ENCODE data around the gene TFF1.

Gene TFF1

DNA sequence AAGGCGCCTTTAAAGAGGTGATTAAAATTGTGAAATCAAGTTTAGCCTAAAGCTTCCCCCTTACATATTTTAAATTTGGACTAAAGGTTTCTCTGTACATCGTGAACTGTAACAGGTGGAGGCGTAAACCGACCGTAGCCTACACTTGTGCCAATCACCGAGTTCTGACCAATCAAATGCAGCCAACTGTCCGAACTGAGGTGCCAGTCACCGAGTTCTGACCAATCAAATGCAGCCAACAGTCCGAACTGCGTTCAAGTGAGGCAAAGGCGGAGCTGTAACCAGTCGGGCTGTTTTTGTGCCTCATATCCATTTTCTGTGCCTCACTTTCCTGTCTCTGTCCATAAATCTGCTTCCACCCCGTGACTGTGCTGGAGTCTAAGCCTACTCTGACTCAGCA lies 7.4 kb downstream of the TFF1 start:
- DNase-seq: no peak

DNA sequence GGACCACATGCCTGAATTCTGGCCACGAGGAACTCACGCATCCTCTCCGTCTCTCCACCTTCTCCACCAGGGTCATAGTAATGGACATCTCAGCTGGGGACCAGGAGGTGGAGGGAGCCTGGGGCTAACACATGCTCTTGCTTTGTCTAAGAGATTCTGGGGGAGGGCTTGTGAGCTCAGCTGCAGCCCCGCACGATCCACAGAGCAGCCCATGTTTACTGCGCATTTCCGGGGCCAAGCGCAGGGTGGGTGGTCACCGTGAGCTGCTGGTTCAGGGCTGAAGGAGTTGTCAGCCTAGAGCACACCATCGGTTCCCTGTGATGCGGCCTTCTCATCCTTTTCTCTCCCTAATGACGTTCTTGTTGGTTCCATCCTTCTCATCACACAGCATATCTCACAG lies 8.1 kb downstream of the TFF1 start:
- no peak for DNase-seq

DNA sequence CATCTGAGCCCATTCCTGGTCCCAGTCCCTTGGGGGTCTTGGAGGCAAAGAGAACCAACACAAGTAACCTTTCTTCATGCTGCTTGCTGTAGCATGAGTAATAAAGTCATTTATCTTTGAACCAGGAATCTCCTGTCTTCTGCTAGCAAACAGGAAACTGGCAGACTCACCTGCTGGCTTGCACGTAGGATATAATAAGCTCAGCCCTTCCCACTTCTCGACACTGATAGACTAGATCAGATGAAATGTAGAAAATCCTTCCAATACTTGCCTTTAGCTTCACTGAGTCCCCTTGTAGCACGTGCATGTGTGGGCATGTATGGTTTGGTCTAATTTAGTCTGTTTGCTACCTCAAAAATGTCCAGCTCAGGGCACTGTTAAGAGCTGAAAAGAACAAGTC lies 9.0 kb downstream of the TFF1 start:
- no peak for DNase-seq

DNA sequence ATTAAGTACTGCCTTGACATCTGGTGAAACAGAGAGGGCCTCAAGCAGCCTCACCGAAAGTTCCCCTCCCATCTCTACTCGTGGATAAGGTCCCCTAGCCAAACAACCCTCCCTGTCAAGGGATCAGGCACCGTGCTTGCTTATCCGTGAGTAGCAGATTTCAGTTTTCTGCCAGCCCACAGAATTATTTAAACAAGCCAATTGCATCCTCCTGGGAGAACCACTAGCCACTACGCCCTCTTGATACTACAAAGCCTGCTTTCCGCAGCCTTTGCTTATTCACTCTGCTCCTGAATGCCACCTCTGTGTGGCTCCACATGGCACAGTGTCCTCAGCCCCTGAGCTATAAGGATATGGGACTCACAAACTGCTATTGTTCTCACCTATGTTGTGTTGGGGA lies 9.7 kb downstream of the TFF1 start:
- no peak for DNase-seq

DNA sequence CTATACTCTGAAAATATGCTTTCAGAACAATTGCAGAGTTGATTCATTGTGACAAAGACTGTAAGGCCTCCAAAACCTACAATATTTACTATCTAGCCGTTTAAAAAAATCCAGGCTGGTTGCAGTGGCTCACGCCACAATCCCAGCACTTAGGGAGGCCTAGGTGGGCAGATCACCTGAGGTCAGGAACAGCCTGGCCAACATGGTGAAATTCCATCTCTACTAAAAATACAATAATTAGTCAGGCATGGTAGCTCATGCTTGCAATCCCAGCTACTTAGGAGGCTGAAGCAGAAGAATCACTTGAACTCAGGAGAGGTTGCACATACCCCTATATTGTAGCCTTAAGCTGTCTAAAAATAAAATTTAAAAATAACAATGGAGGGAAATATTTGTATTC lies 10.3 kb downstream of the TFF1 start:
- DNase-seq: no peak

DNA sequence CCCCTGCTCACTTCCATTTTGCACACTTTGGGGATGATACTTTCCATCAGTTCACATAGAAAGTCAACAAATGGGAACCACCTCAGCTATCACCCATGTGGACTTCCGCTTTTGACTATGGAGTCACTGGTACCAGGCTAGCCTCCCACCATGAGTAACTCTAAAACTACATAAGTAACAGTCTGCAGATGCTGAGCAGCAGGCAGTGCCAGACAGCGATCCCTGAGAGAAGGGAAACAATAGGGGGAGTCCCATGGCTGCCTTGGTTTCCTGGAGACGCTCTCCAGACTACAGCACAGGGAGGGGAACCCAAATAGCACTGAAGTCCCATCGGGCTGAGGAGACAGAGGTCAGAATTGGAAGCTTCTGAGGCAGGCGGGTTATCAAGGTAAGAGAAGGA lies 12.7 kb downstream of the TFF1 start:
- no peak for DNase-seq

DNA sequence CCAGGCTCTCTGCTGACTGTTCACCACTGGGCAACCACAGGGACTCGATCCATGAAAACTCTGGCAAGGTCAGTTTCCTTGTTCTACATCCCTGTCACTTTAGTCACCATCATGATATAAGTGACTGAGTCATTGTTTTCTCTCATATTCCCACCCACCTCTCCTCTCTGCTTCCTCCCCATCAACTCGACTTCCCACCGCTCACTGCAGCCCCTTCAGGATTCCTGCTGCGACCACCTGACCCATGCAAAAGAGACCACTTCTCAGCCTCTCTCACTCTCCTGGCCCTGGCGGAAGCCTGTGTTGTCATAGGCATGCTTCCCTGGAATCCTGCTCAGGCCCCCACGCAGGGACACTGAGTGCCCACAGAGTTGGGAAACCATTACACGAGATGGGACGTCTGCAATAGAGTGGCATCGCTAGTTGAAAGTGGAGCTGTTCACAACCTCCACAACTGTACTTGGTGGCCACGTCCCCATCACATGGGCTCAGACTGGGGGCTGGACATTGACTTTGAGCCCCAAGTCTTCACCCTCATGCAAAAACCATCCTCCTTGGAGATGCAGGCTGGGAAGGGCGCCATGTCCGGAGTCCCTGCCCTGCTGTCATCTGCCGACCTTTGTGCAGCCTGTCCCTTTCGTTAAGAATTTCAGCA lies 13.8 kb downstream of the TFF1 start:
- DNase-seq: no peak

DNA sequence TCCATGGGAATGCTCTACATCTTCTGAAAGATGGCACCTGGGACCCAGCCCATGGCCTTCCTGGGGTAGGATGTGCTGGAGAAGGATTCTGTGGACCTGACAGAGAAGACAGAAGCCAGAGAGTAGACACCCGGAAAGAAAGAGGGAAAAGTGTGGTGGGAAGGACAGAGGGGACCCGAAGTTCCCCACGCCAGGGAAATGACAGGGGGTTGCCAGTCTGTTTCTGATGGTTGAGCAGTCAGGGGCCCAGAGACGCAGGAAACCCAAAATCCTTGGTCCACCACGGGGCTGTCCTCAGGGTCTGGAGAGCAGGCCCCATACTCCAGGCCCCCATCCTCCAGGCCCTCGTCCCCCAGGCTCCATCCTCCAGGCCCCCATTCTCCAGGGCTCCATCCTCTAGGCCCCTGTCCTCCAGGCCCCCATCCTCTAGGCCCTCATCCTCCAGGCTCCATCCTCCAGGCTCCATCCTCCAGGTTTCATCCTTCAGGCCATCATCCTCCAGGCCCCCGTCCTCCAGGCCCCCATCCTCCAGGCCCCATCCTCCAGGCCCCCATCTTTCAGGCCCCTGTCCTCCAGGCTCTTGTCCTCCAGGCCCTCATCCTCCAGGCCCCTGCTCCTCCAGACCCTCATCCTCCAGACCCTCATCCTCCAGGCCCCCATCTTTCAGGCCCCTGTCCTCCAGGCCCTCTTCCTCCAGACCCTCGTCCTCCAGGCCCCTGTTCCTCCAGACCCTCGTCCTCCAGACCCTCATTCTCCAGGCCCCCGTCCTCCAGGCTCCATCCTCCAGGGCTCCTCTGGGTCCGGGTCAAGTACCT lies 14.5 kb downstream of the TFF1 start:
- no peak for DNase-seq

DNA sequence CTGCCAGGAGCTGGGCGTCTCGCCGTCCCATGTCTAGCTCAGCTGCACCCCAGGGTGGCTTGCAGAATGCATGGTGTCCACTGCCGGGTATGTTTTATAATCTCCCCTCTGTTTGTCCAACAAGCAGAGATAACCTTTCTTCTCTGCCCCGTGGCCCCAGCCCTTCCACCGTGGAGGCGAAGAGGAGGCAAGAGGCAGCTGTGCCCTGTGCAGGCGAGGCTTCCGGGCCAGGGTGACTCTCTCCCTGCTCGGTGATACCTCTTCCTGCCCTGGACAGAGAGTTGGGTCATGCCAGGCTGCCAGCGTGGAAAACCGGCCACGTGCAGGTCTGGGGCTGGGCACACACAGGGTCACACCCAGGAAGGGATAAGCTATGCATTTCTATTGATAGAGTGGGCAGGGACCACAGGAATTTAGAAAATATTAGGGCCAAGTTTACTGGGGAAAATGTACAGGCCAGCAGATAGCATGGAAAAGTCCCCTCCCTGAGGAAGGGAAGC lies 15.4 kb downstream of the TFF1 start, which contains the start of gene TFF2:
TSS of gene TFF2 (minus strand) at position 68 of the 500 bp plus-strand sequence. CDS start at position 31, 37 bp downstream.
- DNase-seq: no peak

DNA sequence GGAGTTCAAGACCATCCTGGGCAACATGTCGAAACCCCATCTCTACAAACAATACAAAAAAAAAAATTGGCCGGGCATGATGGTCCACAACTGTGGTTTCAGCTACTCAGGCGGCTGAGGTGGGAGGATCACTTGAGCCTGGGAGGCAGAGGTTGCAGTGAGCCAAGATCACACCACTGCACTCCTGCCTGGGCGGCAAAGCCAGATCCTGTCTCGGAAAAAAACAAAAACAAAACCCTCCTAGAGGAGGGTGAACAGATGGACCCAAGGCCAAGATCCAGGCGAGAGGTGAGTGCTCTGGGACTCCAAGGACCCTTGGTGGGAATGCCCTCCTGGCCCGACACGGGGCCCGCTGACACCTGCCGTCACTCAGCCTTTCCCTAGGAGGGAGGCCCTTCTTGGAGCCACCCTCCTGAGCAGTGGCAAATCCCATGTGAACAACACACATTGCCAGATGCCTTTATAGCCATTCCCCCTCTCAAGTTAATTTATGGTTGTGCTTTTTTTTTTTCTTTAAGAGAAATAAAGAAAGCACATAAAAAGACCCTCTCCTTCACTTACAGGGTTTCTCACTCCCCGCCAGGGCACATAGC lies 15.9 kb downstream of the TFF1 start:
- no peak for DNase-seq

DNA sequence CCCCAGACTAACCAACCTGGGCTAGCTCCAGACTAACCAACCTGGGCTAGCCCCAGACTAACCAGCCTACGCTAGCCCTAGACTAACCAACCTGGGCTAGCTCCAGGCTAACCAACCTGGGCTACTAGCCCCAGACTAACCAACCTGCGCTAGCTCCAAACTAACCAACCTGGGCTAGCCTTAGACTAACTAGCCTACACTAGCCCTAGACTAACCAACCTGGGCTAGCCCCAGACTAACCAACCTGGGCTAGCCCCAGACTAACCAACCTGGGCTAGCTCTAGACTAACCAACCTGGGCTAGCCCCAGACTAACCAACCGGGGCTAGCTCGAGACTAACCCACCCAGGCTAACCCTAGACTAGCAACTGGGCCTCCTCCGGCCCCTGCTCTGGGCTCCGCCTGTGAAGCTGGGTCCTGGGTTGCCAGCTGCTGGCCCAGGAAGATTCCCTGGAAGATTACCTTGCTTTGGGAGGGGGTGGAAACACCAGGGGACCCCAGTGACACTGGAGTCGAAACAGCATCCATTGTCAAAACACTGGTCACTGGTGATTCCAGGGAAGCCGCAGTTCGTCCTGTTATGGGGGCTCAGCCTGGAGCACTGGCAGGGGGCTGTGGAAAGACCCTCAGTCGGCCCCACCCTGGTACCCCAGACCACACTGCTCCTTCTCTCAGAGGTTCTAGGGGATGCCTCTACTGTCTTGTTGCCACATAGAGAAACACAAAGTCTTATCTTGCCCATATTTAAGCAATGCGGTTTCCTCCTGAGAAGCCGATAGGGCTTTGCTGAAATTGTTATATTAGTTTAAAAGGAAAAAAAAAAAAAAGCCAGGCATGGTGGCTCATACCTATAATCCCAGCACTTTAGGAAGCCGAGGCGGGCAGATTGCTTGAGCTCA lies 16.7 kb downstream of the TFF1 start:
- no peak for DNase-seq

DNA sequence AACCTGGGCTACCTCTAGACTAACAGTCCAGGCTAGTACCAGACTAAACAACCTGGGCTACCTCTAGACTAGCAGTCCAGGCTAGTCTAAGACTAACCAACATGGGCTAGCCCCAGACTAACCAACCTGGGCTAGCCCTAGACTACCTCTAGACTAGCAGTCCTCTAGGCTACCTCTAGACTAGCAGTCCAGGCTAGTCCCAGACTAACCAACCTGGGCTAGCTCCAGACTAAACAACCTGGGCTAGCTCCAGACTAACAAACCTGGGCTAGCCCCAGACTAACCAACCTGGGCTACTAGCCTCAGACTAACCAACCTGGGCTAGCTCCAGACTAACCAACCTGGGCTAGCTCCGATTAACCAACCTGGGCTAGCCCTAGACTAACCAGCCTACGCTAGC lies 17.6 kb downstream of the TFF1 start:
- no peak for DNase-seq

DNA sequence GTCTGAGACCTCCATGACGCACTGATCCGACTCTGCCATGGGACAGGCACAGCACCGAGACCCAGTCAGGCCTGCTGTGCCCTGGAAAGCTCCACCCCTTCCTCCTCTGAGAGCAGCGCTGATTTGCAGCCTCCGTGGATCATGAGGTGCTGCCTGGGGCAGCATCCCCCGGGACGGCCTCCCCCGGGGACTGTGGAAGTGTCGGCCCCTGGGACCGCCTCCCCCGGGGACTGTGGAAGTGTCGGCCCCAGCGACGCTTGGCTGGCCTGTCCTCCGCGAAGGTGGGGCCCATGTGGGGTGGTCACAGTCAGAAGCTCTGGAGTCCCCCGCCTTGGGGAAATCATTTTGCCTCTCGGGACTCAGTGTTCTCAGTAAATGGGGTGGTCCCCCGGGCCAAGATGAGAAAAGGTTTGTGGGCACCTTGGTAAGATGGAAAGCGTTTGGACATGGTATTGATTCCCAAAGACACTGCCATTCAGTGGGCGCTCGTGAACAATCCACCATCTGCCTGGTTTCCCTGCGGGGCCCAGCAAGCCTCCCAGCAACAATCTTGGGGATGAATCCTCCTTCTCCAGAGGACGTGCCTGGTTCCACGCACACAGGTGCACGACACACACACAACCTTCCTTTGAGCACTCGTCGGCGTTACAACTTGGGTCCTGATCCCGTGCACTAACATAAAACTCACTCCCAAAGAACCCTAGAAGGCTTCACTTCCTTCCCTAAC lies 18.6 kb downstream of the TFF1 start:
- DNase-seq: no peak

DNA sequence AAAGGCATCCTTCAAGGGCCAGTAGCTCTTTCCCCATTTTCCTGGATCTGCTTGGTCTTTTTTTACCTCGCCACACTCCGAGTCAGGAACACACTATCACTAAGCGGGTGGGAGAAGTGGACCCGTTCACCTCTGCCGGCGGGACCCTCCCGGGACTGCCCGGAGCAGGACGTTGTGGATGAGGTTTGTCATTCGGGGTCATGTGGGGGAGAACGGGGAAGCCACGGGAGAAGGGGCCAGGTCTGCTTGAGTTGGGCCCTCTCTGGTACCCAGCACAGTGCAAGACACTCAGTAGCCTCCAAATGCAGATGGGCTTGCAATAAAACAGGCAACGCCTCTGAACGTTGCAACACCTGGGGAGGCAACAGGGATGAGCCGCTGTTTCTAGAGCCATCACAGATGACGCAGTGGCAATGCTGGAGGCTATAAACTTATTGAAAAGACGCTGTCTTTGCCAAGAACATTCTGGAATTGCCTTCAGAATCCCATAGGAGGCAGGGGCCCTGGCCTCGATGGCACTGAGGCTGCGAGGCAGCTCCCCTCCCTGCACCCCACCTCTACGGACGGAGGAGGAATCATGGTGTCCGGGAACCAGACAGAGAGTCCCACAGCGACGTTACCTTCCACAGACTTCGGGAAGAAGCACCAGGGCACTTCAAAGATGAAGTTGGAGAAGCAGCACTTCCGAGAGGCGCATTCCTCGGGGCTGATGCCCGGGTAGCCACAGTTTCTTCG lies 19.3 kb downstream of the TFF1 start:
- DNase-seq: no peak

DNA sequence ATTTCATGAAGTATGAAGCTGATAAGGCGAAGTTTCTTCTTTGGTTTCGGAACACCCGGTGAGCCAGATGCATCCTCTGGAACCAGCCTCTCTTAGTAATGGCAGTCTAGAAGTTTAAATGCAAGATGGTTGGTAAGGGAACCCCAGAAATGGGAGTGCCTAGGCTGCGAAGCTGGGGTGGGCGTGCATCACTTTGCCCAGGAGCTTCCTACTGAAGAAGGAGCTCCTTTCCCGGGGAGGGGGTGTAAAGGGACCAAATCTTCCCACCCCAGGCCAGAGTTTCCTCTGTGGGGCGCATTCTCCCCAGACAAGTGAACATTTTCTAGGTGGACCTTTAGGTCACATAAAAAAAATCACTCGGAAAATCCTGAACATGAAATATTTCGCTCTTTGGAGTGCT lies 19.9 kb downstream of the TFF1 start:
- DNase-seq: no peak

DNA sequence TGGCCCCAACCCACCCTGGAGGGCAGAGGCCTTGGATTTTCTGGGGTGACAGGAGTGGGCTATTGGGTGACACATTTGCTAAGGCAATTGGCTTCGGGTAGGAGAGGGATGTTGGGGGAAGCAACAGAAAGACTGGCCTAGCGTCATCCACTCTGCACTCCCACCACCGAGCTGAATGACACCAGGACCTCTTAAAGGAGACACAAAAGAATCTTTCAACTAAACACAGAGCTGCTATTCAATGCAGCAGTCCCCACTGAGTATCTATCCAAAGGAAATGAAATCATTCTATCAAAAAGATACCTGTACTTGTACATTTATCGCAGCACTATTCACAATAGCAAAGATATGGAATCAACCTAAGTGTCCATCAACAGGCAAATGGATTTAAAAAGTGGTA lies 21.7 kb downstream of the TFF1 start:
- DNase-seq: no peak

DNA sequence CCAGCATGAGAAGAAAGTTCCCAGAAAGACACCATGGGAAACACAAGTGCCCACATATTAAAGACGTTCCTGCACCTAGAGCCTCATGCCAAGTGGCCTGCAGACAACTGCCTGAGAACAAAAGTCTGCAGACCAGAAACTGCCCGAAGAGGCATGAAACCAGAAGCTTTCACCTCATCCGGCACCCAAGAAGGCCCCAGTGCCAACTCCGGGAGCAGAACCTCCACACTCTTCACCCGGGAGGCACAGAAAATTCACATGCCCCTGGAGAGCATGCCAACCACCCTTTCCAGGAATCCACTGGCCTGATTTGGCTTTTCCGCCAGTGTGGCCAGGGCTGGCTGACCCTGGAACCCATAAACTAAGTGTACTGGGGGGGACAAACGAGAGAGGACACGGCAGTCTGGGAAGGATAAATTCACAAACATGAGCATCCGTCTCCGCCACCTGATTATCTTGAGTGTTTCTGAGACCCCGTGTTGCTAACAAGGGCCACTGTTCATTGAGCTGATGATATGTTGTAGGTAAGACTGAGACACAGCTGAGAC lies 22.3 kb downstream of the TFF1 start:
- DNase-seq: no peak

DNA sequence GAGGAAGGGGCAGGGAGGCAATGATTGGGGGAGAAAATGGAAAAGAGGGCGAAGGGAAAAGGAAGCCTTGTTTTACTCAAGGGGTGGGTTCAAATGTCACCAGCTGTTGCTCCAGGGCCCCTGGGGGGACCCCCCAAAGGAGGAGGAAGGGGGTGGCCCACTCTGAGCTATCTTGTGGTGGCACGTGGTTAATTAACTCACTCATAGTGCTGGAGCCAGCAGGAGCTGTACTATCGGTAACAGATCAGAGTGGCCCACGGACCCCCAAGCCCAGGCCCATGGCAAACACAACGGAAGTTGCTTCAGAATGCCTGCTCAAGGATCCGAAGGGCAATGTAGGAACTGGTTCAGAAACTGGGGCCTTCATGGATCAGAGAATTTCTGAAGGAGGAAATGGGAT lies 22.8 kb downstream of the TFF1 start:
- DNase-seq: no peak

DNA sequence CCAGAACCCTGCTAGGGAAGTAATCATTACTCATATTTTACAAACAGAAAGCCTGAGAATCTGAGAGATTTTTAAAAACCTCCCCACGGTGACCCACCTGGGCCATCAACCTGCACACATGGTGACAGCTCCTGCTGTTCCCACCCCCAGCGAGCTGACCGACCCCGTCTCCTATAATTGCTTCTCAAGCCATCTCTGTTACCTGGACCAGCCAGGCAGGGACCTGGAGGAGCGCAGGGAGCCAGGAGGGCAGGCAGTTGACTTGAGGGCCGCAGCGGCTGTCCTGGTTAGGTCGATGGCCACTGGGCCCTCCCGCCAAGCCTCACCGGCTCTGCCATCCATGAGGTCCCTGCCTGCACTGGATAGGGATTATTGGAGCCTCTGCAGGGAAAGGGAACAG lies 23.2 kb downstream of the TFF1 start:
- no peak for DNase-seq

DNA sequence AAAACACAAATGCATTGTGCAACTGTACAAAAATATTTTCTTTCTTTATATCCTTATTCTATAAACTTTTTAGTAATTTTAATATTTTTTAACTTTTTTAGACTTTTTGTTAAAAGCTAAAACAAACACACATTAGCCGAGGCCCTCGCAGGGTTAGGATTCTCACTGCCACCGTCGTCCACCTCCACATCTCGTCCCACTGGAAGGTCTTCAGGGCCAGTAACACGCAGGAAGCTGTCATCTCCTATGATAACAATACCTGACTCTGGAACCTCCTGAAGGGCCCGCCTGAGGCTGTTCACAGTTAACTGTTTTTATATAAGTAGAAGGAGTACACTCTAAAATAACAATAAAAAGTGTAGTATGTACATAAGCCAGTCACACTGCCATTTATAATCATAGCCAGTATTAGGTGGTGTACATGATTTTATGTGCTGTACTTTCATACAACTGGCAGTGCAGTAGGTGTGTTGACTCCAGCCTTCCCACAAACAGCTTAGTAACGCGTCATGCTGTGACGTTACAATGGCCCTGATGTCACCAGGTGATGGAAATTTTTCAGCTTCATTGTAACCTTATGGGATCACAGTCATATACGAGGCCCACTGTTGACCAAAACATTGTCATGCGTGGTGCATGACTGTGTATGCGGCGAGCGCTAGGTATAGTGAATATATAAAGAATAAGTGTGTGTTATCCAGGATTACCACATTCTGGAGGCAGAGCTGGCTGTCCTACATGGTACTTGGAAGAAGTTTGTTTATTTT lies 24.4 kb downstream of the TFF1 start:
- no peak for DNase-seq
